GM19193 (cell line): ENCODE results near the gene SARDH.

Source experiments
- POLR2A ChIP-seq: IDR thresholded peaks from 4 replicates; pipeline ENCODE4 v1.6.1; 2011; ENCODE audit not compliant: insufficient read depth, insufficient read length; ENCODE audit errors: extremely low read depth

Gene SARDH

DNA sequence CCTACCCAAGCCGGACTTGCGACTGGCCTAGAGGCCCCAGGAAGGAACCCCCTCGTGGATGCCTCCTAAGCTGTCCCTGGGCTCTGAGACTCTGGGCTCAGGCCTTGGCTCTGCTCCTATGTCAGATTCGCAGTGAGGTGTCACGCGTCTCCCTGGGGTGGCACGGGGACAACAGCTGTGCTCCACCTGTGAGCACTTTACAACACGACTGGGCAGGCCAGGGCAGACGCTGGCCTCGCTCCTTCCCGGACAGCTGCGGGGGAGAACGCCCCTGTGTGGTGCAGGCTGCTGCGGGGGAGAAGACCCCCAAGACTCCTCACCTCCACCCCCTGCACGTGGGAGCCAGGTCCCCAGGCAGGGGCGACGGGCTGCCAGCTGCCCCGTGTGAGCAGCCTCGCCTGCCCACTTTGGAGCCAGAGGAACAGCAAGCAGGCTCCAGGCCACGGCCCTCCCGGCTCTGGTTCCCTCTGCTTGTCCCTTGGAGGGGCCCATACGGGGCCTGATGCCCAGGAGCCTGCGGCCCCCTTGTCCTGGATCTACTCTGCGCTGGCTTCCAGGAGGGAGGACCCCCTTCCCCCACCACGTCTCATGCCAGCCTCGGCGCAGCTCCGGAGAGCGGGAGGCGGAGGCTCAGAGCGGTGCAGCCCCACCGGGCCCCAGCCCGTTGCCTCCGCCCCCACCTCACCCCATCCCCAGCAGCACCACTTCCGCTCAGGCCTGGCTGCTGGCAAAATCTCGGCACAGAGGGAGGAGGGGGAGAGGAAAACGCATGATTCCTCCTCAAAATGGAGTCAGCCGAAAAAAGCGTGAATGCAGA, 36.0 kb downstream of the SARDH start:
- no peak for TF ChIP-seq POLR2A

DNA sequence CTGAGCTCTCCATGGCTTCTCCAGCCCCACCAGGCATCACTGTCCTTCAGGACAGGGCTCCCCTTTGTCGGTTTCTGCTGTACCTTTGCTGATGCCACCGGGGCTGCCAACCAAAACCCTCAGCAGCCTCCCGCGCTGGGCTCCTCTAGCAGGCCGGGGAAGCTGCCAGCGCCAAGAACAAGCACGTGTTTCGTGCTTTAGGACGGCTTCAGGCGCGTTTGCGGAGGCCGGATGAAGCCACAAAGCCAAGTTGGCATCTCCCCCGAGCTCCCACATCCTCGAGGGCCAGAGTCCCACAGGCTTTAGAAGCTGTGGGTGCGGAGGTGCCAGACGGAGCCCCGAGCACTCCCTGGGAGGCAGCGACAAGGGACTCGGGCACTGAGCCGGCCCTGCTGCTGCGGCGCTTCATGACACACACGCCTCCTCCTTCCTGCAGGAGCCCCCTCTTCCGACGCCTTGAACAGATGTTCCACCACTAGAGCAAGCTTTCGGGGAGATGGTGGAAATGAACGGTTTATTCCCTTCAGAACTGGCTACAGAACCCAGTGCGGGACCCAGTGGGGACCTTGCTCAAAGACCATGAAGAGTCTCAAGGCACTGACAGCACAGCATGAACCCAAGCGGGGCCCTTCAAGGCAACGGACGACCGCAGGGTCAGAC, 36.7 kb downstream of the SARDH start:
- no peak for TF ChIP-seq POLR2A

DNA sequence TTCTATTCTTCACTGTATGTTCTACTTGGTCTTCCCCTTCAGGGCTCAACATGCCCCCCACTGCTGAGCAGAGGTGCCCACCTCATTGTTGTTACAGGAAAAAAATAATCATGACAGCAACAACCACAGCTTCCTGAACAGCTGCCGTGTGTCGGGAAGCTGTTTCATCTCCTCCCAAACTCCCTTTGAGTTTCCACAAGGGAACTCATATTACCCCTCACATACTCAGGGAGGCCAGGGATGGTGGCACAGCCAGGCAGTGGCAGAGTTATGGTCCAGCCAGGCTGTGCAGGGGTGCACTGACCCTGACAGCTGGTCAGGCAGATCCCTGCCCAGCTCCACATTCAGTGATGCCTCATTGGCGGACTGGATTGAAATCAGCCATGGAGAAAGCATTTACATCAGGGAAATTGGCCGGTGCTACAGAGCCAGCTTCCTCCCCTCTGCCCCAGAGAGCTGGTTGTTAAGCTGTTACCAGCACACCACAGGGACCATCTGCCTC, 37.3 kb downstream of the SARDH start:
- no peak for TF ChIP-seq POLR2A

DNA sequence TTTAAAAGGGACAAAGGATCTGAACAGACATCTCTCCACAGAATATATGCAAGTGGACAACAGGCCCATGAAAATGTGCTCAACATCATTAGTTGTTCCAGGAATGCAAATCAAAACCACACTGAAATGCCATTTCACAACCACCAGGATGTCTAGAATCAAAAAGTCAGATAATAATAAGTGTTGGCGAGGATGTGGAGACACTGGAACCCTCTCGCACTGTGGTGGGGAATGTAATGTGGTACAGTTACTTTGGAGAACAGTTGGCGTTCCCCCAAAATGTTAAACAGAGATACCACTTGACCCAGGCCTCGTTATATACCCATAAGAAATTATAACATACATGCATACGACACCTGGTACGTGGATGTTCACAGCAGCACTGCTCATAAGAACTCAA, 38.6 kb downstream of the SARDH start:
- no peak for TF ChIP-seq POLR2A

DNA sequence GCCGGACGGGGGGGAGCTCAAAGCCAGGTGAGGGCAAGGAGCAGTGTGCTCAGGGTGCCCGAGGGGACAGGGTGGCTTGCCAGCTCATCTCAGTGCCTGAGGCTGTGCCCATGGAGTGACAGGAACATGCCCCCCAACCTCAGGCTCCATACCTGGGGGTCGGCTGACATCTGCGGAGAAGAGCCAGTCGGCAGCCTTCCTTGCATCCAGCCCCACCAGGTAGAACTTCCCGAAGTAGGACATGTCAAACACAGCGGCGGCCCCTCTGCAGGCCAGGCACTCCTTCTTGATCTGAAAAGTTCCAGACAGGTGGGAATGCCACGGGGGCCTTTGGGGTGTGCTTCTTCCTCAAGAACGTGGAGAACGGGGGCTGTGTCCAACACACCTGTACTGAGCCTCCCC, 42.1 kb downstream of the SARDH start:
- no peak for TF ChIP-seq POLR2A

DNA sequence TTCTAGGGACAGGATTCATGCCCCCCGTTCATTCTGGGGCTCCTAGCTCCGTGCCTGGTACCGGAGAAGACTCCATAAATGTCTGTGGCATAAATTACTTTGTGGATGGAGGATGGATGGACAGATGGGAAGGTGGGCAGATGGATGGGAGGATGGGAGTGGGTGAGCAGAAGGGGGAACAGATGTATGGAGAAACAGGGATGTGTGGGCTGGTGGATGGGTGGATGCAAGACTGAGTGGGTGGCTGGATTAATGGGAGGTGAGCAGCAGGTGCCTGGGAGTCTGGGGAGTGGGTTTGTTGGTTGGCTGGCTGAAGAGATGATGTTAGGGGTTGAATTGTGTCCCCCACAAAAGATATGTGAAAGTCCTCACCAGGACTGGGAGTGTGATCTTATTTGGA, 43.5 kb downstream of the SARDH start:
- TF ChIP-seq POLR2A = no peak

DNA sequence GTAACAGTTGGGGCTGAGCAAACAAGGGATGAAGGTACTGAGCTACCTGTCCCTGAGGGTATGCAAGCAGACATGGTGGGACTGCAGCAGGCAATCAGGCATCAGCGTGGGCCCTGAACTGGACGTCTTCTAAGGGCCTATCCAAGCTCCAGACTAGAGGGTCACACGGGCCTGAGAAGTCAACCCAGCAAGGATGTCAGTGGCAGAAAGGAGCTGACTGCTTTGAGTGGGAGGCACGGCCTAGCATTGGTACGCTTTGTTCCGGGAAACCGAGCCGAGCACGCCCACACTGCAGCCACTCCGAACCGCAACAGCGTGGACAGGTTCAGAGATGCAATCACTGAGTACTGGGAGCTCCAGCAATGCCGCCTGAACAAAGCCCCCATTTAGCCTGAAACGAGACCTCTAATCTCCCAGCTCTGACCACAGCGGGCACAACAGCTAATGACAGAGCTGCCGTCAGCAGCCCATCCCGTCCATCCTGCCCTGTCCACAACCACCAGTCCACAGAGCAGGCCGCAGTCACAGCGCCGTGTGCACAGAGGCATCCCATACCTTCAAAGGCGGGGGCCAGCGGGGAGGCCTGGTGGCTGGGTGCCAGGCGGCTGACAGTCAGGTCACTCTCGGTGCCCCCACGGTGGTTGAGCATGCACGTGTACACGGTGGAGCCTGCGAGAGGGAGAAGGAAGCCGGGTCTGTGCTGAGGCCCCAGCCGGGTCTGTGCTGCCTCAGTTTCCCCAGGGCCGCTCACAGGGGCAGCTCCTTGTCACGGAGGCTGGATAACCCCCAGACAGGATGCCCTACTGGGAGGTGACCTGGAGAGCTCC, 44.2 kb downstream of the SARDH start:
- no peak for TF ChIP-seq POLR2A

DNA sequence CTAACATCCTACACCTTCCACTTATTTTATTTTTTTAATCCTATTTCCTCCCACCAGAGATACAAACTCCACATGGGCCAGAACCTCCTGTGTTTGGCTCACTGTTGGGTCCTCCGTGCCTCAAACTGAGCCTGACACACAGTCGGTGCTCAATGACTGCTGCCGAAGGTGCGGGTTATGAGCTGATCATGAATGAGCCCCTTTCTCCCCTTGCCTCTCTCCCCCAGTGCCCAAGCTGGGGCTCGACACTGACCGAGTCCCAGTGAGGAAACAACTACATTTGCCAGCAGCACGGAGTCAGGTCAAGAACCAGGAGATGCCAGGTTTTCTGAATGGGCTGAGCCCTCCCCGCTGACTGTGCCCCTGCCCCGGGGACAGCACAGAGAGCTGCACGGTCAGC, 45.0 kb downstream of the SARDH start:
- TF ChIP-seq POLR2A = no peak

DNA sequence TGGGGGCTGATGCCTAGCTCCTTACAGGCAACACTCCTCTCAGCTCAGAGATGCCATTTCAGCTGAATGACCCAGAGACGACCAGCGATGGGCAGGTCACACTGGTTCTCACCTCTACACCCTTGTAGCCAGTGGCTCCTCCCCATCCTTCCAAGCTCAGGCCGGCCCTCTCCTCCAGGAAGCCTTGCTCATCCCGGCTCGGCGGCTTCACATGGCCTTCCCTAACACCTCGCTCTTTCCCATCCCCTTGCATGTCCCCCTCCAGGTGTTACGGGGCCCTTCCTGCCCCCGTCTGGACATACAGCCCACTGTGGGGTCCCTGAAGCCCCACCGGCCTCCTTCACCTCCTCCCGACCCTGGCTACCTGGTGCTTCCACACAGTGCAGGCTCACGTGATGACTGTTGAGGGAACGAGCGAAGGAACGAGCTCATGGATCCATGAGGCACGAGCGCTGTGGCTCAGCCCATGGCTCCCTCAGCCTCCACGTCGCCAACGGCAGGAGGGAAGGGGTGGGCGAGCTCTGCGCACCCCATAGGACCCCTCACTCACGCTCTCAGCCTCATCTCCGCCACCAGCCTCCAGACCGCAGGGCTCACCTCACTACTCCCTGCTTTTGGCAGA, 45.7 kb downstream of the SARDH start:
- no peak for TF ChIP-seq POLR2A

DNA sequence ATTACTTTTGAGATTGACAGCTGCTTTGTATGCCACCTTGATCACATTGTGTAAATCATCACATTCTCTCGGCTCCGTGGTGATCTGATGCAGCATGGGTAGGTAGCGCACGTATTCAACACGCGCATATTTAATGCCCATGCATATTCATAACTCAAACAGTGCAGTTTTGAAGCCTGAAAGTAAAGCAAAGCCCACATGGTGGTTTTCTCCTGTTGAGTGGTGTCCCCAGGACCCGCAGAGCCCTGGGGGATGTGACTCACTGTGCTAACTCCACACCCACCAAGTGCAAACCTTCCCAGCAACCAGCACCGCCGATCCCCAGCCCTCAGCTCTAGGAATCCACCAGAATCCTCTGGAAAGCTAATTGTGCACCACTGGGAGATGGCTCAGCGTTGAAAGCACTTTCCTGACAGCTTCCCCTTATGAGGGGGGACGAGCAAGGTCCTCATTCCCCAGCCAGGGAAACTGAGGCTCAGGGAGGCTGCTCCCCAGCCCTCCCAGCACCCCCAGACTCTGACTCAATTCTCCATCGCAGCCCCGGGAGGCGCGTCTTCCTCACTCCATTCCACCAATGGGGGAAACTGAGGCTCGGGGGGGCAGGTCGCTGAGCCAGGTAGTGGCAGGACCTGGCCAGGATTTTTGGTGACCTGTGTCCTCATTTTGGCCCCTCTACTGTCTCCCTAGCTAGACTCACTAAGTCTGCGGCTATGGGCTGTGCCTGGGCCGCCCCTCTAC, 46.4 kb downstream of the SARDH start:
- no peak for TF ChIP-seq POLR2A

DNA sequence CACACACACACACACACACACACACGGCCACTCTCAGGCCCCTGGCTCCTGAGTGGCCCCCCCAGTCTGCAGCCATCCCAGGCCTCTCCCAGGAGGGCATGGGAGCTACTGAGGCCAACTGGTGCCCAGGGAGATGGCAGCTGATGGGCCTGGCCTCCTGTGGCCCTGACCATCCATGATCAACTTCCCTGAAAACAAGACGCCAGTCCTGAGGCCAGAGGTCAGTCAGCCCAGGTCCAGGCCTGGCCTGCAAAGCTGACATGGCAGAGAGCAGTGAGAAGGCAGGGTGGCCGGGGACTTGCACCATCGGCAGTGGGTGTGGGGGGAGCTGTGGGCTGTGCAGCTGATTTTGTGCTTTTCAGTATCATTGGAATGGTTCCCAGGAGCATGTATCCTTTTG, 47.0 kb downstream of the SARDH start:
- TF ChIP-seq POLR2A = no peak

DNA sequence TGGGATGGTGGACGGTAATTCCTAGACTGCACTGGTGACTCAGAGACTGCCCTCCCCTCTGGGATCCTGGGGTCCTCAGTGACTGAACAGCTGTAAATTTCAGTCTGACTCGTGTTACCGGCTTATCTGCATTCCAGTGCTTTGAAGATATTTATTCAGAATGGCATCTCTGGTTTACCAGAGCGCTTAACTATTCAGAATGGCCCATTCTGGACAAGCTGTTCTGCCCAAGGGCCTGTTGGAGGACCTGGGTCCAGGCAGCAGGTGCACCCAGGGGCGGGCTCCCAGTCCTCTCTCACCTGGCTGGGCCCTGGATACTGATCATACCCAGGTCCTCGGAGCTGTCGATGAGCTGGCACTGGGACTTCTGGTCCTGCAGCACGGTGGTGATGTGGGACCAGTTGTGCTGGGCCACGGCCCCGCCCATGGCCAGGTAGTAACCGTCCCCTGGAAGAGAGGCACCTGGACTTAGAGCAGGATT, 48.0 kb downstream of the SARDH start:
- no peak for TF ChIP-seq POLR2A

DNA sequence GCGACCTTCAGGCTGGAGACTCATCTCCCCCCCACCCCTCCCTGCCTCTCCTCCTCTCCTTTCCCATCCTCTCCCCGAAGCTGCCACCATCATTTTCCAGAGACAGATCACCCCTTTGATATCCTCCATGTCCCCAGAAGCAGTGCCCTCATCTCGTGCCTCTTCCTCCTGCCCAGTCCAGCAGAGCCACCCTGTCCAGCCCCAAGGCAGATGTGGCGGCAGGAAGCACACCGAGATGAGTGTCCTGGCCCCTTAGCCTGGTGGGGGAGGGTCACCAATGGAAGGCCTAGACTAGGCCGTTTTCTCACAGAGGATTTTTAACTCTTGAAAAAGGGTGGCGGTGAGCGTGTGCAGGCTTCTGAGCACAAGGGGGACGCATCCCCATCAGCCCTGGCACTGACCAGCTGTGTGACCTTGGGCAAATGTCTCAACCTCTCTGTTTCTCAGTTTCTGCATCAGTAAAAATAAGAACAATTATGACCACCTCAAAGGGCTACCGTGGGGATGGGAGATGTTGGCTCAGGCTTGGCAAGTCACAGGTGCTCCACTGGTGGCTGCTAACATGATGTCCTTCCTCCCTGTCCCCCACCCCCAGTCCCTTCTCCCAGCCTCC, 48.9 kb downstream of the SARDH start:
- no peak for TF ChIP-seq POLR2A

DNA sequence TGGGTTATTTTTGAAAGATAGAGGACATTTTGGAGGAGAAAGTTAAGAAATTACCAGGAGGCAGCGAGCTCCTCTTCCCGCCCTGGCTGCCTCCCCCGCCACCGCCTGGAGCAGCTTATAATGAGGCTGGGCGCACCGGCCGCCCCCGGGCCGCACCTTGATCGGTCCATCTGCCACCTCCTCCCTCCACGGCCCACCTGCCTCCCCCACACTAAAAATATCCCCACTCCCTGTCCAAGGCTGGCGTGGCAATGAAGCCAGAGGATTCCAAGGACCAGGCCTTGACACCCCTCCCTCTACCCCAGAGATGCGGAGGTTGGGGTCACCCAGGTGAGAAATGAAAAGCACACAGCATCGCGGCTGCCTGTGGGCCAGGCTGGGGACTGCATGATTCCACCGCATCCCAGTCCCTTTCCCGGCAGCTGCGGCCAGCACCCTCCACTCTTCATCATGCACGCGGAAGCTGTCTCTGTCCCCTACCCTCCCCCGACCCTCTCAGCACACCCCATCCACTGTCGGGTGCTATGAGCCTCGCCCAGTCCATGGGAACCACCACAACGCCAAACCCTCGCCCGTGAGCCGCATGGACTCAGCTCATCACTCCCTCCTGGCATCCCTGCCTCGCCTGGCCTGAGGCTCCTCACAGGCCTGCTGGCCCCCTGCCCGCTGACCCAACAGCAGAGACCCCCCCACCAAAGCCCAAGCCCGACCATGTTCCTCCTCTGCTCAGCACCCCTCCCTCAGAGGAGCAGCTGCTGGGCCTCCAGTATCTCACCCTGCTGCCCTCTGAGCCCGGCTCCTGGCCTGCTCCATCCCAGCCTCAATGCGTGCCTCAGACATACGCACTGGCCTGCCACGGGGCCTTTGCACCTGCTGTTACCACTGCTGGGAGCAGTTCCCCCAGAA, 50.0 kb downstream of the SARDH start:
- TF ChIP-seq POLR2A = no peak
